GM19025 (cell line): ENCODE measurements around the gene PYGO2.
"Not testable (repeated sequence)": the region's sequence is repeated elsewhere in the genome, so short reads cannot be mapped to it uniquely, and the experiment has no call there.

ENCODE experiments used
- ATAC-seq: cut with Tn5 transposase; IDR thresholded peaks from one replicate; pipeline ENCODE4 v1.9.1; 2021; ENCODE audit warnings: mild to moderate bottlenecking, low read depth, moderate library complexity; ENCODE audit not compliant: unreplicated experiment

PYGO2 gene

GRCh38 chr1:154983776-154984466 lies 22.3 kb upstream of the PYGO2 start:
- no peak for ATAC-seq

GRCh38 chr1:154982897-154983648 lies 21.5 kb upstream of the PYGO2 start, which contains the start of gene FLAD1:
TSS of gene FLAD1 (plus strand) at chr1:154983344. CDS start at chr1:154983695, 351 bp downstream.
- peak; percentile 99 for ATAC-seq

- ATAC-seq = no peak
Measured at GRCh38 chr1:154982341-154982740, 20.8 kb upstream of the PYGO2 start.

GRCh38 chr1:154978360-154978759 lies 16.8 kb upstream of the PYGO2 start:
- ATAC-seq = no peak

GRCh38 chr1:154977762-154978161 lies 16.2 kb upstream of the PYGO2 start:
- ATAC-seq = not testable (repeated sequence)

GRCh38 chr1:154975409-154976059 lies 14.0 kb upstream of the PYGO2 start:
- ATAC-seq = no peak

GRCh38 chr1:154974808-154975408 lies 13.3 kb upstream of the PYGO2 start:
- peak; percentile 34 for ATAC-seq

GRCh38 chr1:154974102-154974807 lies 12.7 kb upstream of the PYGO2 start, which contains the start of gene CKS1B:
TSS of gene CKS1B (plus strand) at chr1:154974681. CDS start at chr1:154974746, 65 bp downstream.
- peak; percentile 71 for ATAC-seq

GRCh38 chr1:154973344-154974101 lies 11.9 kb upstream of the PYGO2 start:
- ATAC-seq = no peak

GRCh38 chr1:154972517-154973343 lies 11.1 kb upstream of the PYGO2 start:
- no peak for ATAC-seq

GRCh38 chr1:154972213-154972516 lies 10.6 kb upstream of the PYGO2 start:
- no peak for ATAC-seq

GRCh38 chr1:154971341-154971998 lies 9.9 kb upstream of the PYGO2 start:
- no peak for ATAC-seq

- ATAC-seq = no peak
Measured at GRCh38 chr1:154970631-154971340, 9.2 kb upstream of the PYGO2 start, which contains the start of gene SHC1. TSS of gene SHC1 (minus strand) at chr1:154970747. CDS start at chr1:154970526, 221 bp downstream.

- ATAC-seq = no peak
Measured at GRCh38 chr1:154969860-154970452, 8.4 kb upstream of the PYGO2 start.

- no peak for ATAC-seq
Measured at GRCh38 chr1:154969246-154969645, 7.7 kb upstream of the PYGO2 start.

- ATAC-seq = no peak
Measured at GRCh38 chr1:154968731-154969130, 7.1 kb upstream of the PYGO2 start.

- ATAC-seq = no peak
Measured at GRCh38 chr1:154967331-154967950, 5.9 kb upstream of the PYGO2 start.
